GM12878 (cell line): ENCODE measurements around the gene SUPT6H. TPM values are rescaled to one million over a fixed set of nuclear protein-coding genes. Genes with fewer than 3 reads are reported as not detected.
A peak's percentile ranks its signal among the peaks of the same experiment; 100 is the strongest.

Experiments
- BHLHE40 ChIP-seq, 2 experiments: fragments of 450-650 bp in 1 of 2; IDR thresholded peaks; 2 replicates each; pipeline ENCODE4 v1.6.1; 2011 to 2017; ENCODE audit warnings: low read depth in 2 of 2, borderline replicate concordance in 1 of 2, improper control_type of control experiment in 1 of 2, low read length in 1 of 2, mild to moderate bottlenecking in 1 of 2
- ETV6 ChIP-seq, 2 experiments: fragments of 450-650 bp in 1 of 2; IDR thresholded peaks in 1 of 2; conservative IDR thresholded peaks in 1 of 2; 2 replicates each; pipeline ENCODE4 v1.6.1; 2014; ENCODE audit warnings: antibody characterized with exemption in 1 of 2, borderline replicate concordance in 1 of 2, low read depth in 1 of 2, mild to moderate bottlenecking in 1 of 2, moderate library complexity in 1 of 2
- HDGF ChIP-seq: fragments of 450-650 bp; IDR thresholded peaks from 2 replicates; pipeline ENCODE4 v1.6.1; 2016; ENCODE audit warnings: antibody characterized with exemption
- MEF2A ChIP-seq: IDR thresholded peaks from 2 replicates; pipeline ENCODE4 v1.6.1; 2011; ENCODE audit warnings: low read depth, mild to moderate bottlenecking, low read length, moderate library complexity; ENCODE audit not compliant: insufficient read depth
- MYB ChIP-seq: fragments of 150-350 bp; IDR thresholded peaks from 2 replicates; pipeline ENCODE4 v1.6.1; 2014; ENCODE audit warnings: mild to moderate bottlenecking, low read depth, low read length, borderline replicate concordance
- MYC ChIP-seq: IDR thresholded peaks from 2 replicates; pipeline ENCODE4 v1.6.1; 2011; ENCODE audit warnings: mild to moderate bottlenecking, low read length, moderate library complexity, inconsistent platforms; ENCODE audit not compliant: insufficient read depth, insufficient replicate concordance, insufficient read length, severe bottlenecking
- RAD51 ChIP-seq: fragments of 450-650 bp; IDR thresholded peaks from 2 replicates; pipeline ENCODE4 v1.6.1; 2016; ENCODE audit warnings: moderate library complexity, mild to moderate bottlenecking, inconsistent platforms
- SMARCA5 ChIP-seq: fragments of 450-650 bp; IDR thresholded peaks from 2 replicates; pipeline ENCODE4 v1.6.1; 2017; ENCODE audit warnings: mild to moderate bottlenecking
- SMC3 ChIP-seq: IDR thresholded peaks from 2 replicates; pipeline ENCODE4 v1.6.1; 2011; ENCODE audit warnings: low read length, improper control_type of control experiment, borderline replicate concordance
- SUZ12 ChIP-seq: fragments of 200-600 bp; sonication (generic); IDR thresholded peaks from one replicate; pipeline ENCODE4 v1.6.1; 2018; ENCODE audit warnings: antibody characterized with exemption, mild to moderate bottlenecking; ENCODE audit not compliant: unreplicated experiment
- TCF7 ChIP-seq: IDR thresholded peaks from 2 replicates; pipeline ENCODE4 v1.6.1; 2014; ENCODE audit warnings: antibody characterized with exemption, borderline replicate concordance
- ZNF207 ChIP-seq: fragments of 450-650 bp; IDR thresholded peaks from 2 replicates; pipeline ENCODE4 v1.6.1; 2014; ENCODE audit warnings: antibody characterized with exemption, mild to moderate bottlenecking, borderline replicate concordance
- ZNF24 ChIP-seq: fragments of 450-650 bp; IDR thresholded peaks from 2 replicates; pipeline ENCODE4 v1.6.1; 2017; ENCODE audit warnings: antibody characterized with exemption, mild to moderate bottlenecking
- ZNF384 ChIP-seq: IDR thresholded peaks from 2 replicates; pipeline ENCODE4 v1.6.1; 2012; ENCODE audit warnings: low read depth, mild to moderate bottlenecking, low read length, improper control_type of control experiment, borderline replicate concordance
- polyA plus RNA-seq, 11 experiments: library from polyadenylated mRNA; depleted of rRNA in 4 of 11; unstranded in 6 of 11; stranded (reverse) in 5 of 11; fragments of >200 nt; fragmentation: Nextera tagmentation in 4 of 11; fragmentation: Illumina TruSeq in 1 of 11; extraction: Ambion mirVana in 4 of 11; extraction: Trizol in 1 of 11; gene quantifications; 1 replicate in 1 of 11; 2 replicates in 10 of 11; pipeline versions ENCODE4 v1.2.1 to v1.2.3, GENCODE V29; 2011 to 2016; ENCODE audit warnings: inconsistent platforms in 2 of 11, missing spikeins in 2 of 11, low read depth in 1 of 11
- total RNA-seq, 4 experiments: library from RNA; depleted of rRNA in 3 of 4; stranded (reverse); fragments of >200 nt in 3 of 4; fragmentation: Illumina TruSeq in 1 of 4; extraction: Trizol in 1 of 4; gene quantifications; 2 replicates each; pipeline versions ENCODE4 v1.2.1 to v1.2.3, GENCODE V29; 2013 to 2021
- TF ChIP-seq, protein P1 (sequence below): IDR thresholded peaks from 2 replicates; pipeline ENCODE4 v1.6.1; 2011; ENCODE audit warnings: mild to moderate bottlenecking, low read depth, low read length, moderate library complexity; ENCODE audit not compliant: insufficient replicate concordance
- TF ChIP-seq, protein P2 (sequence below): fragments of 450-650 bp; IDR thresholded peaks from 2 replicates; pipeline ENCODE4 v1.6.1; 2017; ENCODE audit warnings: mild to moderate bottlenecking, moderate library complexity
- TF ChIP-seq, protein P3 (sequence below): fragments of 450-650 bp; formaldehyde crosslinking; IDR thresholded peaks from 2 replicates; pipeline ENCODE4 v1.4.0; 2020; ENCODE audit warnings: mild to moderate bottlenecking, moderate library complexity
- TF ChIP-seq, protein P4 (sequence below): IDR thresholded peaks from 2 replicates; pipeline ENCODE4 v1.6.1; 2012; ENCODE audit warnings: low read depth, low read length, improper control_type of control experiment

Gene SUPT6H
- total and polyA plus RNA-seq, 10 of the 15 experiments (the other 5 are each of a cell fraction or from before 2014, with no cell fraction given) = 1.7 to 58.8 (median 37.7) TPM

DNA sequence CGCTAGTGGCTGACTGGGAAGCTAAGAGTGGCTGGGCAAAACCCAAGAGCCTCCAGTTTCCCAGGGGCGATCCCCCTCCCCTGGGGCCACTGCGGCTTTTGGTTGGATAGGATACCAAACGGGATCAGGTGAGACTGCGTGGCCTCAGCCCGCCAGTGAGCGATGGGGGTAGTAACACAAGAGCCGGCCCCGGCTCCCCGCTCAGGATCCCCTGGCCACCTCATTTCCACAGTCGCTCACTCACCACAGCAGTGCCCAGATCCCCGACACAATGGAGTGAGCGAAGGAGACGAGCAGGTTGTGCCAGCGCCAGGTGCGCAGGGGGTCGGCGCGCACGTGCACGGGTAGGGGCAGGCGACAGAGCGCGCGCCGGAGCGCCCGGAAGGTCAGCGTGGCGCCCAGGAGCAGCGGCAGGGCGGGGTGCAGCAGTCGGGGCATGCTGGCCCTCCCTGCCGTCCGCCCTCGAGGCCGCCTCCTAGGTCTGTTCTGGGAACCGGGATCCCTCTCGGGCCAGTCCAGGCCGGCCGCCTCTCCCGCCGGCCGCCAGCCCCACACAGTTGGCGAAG is 63.7 kb downstream of the SUPT6H start (continued):
- TF ChIP-seq, protein P1, sequence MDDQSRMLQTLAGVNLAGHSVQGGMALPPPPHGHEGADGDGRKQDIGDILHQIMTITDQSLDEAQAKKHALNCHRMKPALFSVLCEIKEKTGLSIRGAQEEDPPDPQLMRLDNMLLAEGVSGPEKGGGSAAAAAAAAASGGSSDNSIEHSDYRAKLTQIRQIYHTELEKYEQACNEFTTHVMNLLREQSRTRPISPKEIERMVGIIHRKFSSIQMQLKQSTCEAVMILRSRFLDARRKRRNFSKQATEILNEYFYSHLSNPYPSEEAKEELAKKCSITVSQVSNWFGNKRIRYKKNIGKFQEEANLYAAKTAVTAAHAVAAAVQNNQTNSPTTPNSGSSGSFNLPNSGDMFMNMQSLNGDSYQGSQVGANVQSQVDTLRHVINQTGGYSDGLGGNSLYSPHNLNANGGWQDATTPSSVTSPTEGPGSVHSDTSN = no peak
- TF ChIP-seq MEF2A (0 out of 2 replicates have a peak, but pooled peaks have one; percentile 10), ZNF207 (no peak), SMARCA5 (no peak), ZNF24 (no peak), ZNF384 (no peak), HDGF (no peak), BHLHE40 (IDR thresholded peaks at IDR 0.05; ENCODE audit: borderline replicate concordance in 1 of 2, low read depth in 2 of 2, low read length in 1 of 2) (peak; percentile 92 to 97), TCF7 (no peak), SMC3 (no peak), MYB (no peak), SUZ12 (no peak), MYC (peak; percentile 86), RAD51 (no peak), ETV6 (conservative IDR thresholded peaks at IDR 0.05 in 1 of 2, IDR thresholded peaks at IDR 0.05 in 1 of 2; ENCODE audit: borderline replicate concordance in 1 of 2, low read depth in 1 of 2) (no peak)
- TF ChIP-seq, protein P2, sequence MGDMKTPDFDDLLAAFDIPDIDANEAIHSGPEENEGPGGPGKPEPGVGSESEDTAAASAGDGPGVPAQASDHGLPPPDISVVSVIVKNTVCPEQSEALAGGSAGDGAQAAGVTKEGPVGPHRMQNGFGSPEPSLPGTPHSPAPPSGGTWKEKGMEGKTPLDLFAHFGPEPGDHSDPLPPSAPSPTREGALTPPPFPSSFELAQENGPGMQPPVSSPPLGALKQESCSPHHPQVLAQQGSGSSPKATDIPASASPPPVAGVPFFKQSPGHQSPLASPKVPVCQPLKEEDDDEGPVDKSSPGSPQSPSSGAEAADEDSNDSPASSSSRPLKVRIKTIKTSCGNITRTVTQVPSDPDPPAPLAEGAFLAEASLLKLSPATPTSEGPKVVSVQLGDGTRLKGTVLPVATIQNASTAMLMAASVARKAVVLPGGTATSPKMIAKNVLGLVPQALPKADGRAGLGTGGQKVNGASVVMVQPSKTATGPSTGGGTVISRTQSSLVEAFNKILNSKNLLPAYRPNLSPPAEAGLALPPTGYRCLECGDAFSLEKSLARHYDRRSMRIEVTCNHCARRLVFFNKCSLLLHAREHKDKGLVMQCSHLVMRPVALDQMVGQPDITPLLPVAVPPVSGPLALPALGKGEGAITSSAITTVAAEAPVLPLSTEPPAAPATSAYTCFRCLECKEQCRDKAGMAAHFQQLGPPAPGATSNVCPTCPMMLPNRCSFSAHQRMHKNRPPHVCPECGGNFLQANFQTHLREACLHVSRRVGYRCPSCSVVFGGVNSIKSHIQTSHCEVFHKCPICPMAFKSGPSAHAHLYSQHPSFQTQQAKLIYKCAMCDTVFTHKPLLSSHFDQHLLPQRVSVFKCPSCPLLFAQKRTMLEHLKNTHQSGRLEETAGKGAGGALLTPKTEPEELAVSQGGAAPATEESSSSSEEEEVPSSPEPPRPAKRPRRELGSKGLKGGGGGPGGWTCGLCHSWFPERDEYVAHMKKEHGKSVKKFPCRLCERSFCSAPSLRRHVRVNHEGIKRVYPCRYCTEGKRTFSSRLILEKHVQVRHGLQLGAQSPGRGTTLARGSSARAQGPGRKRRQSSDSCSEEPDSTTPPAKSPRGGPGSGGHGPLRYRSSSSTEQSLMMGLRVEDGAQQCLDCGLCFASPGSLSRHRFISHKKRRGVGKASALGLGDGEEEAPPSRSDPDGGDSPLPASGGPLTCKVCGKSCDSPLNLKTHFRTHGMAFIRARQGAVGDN = peak; percentile 58; the same call in 1 of the 2 replicates
- TF ChIP-seq, protein P3, sequence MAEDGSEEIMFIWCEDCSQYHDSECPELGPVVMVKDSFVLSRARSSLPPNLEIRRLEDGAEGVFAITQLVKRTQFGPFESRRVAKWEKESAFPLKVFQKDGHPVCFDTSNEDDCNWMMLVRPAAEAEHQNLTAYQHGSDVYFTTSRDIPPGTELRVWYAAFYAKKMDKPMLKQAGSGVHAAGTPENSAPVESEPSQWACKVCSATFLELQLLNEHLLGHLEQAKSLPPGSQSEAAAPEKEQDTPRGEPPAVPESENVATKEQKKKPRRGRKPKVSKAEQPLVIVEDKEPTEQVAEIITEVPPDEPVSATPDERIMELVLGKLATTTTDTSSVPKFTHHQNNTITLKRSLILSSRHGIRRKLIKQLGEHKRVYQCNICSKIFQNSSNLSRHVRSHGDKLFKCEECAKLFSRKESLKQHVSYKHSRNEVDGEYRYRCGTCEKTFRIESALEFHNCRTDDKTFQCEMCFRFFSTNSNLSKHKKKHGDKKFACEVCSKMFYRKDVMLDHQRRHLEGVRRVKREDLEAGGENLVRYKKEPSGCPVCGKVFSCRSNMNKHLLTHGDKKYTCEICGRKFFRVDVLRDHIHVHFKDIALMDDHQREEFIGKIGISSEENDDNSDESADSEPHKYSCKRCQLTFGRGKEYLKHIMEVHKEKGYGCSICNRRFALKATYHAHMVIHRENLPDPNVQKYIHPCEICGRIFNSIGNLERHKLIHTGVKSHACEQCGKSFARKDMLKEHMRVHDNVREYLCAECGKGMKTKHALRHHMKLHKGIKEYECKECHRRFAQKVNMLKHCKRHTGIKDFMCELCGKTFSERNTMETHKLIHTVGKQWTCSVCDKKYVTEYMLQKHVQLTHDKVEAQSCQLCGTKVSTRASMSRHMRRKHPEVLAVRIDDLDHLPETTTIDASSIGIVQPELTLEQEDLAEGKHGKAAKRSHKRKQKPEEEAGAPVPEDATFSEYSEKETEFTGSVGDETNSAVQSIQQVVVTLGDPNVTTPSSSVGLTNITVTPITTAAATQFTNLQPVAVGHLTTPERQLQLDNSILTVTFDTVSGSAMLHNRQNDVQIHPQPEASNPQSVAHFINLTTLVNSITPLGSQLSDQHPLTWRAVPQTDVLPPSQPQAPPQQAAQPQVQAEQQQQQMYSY (CRISPR knock-in tag) = no peak
- TF ChIP-seq, protein P4, sequence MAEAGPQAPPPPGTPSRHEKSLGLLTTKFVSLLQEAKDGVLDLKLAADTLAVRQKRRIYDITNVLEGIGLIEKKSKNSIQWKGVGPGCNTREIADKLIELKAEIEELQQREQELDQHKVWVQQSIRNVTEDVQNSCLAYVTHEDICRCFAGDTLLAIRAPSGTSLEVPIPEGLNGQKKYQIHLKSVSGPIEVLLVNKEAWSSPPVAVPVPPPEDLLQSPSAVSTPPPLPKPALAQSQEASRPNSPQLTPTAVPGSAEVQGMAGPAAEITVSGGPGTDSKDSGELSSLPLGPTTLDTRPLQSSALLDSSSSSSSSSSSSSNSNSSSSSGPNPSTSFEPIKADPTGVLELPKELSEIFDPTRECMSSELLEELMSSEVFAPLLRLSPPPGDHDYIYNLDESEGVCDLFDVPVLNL = no peak
